Glomerular endothelial cell (primary cell): ENCODE results near the gene NTRK3. TPM values are rescaled to one million over a fixed set of nuclear protein-coding genes. Genes with fewer than 3 reads are reported as not detected.

ENCODE experiments used
- DNase-seq: peaks from one replicate; pipeline ENCODE4 v3.0.0-alpha.2; 2011; ENCODE audit warnings: low read depth, low spot score; ENCODE audit errors: extremely low read depth
- total RNA-seq: library from RNA; depleted of rRNA; stranded (reverse); fragments of >200 nt; gene quantifications from 2 replicates; pipeline ENCODE4 v1.2.3, GENCODE V29; 2015

Gene NTRK3
- total RNA-seq, 1 donor from 2014 or later, result 0.41 TPM

DNA sequence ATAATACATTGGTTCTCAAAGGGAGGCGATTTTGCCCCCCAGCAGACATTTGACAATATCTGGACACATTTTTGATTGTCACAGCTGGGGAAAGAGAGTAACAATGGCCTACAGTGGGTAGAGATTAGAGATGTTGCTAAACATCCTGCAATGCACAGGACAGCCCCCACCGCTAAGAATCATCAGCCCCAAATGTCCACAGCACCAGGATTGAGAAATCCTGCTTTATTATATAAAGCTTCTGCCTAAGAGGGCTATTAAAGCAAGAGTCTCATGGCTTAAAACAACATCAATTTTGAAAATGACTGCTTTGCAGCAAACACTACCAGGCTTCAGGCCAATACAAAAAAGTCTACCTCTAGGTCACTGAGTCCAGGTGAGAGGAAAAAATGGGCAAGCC, 68.2 kb downstream of the NTRK3 start:
- DNase-seq, result no peak

DNA sequence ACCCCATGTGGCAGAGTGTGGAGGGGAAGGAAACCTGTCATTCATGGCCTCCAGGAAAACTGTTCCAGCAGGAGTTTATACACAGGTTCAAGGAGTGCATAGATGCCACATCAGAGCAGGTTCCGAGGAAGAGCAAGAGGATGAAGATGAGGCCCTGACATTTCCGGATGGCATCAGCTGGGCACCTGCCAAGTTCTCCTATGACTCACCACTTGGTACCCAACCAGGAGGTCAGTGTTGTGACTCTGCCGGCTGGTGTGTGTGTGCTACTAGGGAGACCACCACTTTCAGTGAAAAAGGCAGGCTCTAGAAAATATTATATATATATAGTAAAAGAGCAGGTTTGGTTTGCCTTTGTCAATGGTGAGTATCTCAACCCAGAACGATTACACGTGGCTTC, 69.3 kb downstream of the NTRK3 start:
- DNase-seq, result no peak

DNA sequence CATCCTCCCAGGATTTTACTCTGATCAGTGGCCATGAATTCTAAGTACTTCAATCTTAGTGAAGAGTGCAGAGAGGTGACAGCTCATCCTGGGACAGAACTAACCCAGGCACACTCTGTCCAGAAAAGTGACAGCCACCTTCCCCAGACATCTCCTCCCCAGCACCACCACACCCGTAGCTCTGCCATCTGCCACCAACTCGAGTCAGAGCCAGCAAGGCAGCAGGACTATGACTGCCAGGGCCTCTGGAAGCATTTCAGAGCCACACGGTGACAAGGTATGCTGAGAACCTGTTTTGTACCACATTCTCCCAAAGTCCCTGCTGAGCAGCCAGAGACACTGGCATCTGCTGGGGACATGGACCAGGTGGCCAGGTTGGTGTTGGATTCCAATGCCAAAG, 71.0 kb downstream of the NTRK3 start:
- DNase-seq, result no peak

DNA sequence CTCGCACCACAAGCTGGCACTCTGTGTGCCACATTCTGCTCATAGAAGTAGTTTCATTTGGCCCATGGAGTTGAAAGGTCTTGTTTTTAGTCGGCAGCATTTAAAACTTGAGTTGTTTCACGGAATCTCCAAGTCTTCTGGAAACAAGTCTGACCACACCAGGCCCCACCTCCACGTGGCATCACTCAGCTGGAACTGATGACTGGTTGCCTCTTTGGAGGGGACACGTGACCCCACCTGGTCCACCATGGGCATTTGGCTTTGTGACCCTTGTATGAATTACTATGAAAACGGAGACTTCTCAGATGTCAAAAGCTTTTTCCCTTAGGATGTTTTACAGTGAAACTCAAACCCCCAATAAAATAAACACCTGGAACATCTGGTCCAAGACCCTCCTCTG, 74.9 kb downstream of the NTRK3 start:
- no peak for DNase-seq

DNA sequence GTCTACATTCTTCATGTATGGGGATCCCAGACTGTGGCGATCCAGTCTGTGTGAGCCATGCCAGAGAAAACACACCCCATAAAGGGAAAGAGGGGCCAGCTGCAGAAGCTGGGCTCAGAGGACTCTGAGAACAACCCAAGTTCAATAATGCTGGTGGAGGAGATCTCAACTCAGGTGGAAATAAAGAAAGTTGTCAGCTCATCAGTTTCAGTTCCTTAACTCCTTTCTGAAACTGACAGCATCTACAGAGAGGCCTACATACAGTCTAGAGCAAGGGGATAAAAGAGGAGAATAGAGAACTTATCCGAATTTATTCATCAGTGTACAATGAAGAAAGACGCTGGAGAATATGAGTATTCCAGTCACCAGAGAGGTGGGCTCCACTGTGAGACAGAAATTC, 77.0 kb downstream of the NTRK3 start:
- no peak for DNase-seq

DNA sequence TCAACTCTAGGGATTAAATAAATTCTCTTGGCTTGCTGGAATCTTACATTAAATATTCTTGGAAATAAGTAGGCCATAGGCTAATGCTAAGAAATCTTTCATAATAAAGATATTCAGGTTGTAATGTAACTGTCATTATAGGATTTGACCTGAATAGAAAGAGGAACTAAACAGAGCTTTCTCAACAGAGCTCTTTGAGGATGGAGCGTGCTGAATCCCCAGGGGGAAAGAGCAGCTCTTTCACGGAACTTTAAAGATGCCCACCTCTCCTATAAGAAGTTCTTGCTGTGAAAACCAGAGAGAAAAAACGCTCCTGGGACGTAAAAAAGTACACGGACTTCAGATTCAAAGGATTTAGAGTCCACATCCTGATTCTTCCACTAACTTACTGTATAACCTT, 77.9 kb downstream of the NTRK3 start:
- DNase-seq, result no peak

DNA sequence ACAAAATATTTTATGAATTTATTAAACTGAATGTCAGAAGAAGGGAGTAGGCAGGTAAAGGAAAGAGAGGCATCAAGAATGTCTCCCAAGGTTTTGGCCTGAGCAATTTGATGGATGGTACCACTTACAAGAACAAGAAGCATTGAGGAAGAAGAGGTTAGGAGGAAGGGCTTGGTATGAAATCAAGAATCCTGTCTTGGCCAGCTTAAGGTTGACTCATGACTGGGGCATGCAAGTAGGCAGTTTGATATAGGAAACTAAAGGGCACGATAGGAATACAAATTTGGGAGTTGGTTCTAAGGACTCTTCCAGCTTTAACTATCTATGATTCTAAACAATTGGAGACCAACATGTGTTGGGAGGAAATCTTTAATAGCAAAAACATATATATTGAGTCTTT, 79.1 kb downstream of the NTRK3 start:
- no peak for DNase-seq

DNA sequence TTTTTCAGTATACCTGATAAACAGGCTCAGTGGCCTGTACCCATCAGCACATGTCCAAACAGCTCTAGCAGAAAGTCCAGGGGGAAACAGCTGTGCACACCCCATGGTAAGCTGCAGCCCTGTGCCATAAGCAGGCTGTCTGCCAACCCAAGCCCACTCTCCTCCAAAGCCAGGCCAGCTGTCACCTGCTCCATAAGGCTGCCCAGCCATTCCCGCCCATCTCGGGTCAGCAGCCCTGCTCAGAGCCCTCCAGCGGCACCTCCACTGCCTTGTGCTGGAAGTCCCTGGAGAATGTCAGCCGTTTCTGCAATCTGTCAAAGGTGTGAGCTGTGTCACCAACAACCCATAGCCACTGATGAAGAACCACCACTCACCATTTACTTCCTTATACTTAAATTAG, 82.0 kb downstream of the NTRK3 start:
- no peak for DNase-seq

DNA sequence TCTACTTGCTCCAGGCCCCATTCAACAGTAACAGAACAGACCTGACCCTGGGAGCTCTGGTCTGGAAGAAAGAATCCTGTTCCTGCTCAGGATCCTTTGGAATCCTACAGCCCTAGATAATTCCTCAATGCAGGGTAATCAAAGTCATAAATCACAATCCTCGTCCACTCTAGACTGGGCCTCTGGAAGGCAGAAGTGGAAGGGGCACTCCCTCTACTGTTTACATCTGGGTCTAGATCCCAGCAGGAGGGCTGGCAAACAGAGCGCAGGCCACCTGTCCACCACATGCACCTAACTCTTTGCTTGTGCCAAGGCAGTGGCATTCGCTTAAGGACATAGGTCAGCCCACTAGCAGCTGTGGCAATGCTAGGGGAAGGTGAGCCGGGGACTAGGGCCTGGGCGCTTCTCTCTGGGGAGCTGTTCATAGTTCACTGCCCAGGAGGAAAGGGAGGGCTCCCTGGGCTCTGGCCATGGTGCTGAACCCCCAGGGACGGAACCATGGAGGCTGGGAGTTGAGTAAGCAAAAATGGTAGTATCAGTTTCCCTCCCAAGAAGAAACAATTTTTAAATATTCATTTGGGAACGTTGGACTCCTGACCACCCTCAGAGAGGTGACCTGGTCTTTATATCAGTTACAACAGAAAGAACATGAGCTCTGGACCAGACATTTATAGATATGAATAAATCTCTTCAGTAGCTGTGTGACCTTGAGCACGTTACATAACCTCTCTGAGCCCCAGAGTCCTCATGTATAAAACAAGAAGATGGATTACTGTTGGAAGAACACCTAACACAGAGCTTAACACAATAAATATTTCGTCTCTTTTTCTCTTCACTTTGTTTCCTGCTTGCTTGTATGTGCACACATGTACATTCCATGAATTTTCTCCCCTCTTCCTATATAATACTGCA, 90.2 kb downstream of the NTRK3 start:
- no peak for DNase-seq

DNA sequence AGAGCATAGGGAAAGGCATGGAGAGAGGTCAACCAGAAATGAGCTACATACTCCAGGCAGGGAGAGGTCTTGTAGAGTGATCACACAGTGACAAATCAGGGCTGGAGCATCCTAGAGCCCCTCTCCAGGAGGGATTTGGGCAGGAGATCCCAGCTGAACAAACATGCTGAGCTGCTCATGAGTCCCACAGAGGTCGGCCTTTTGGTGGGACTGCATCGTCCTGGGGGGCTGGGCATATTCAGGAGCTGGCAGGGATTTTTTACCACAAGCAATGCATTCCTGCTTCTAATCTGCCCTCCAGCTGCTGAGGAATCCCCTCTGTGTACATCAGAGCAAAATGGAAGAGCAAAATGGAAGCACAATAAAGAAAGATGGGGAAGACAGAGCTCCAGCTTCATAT, 94.9 kb downstream of the NTRK3 start:
- no peak for DNase-seq

DNA sequence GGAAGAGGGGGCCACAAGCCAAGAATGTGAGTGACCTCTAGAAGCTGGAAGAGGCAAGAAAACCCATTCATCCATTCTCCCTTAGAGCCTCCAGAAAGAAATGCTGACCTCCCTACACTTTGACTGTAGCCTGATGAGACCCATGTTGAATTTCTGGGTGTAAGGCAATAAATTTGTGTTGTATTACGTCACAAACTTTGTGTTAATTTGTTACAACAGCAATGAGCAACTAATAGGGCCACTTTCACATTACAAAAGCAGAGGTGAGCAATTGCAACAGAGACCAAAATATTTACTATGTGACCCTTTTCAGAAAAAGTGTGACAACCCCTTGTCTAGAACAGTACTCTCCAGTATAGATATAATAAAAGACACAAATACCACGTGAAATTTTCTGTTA, 101.2 kb downstream of the NTRK3 start:
- DNase-seq, result no peak

DNA sequence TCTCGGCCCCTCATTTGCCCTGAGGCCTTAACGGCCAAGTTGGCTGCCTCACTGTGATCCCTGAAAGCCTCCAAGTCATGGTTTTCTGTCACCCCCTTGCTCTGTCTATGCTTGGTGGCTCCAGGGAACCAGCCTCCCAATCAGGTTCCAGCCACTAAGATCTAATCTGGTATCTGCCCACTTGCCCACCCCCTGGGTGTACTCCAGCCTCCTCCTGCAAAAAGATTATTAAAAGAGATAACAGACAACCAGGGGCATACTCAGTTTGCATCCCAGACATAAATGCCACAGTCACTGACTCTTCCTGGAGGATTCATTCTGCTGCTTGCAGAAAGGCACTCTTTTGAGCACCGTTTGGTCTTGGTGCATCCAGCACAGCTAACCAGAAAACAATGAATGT, 103.9 kb downstream of the NTRK3 start:
- no peak for DNase-seq

DNA sequence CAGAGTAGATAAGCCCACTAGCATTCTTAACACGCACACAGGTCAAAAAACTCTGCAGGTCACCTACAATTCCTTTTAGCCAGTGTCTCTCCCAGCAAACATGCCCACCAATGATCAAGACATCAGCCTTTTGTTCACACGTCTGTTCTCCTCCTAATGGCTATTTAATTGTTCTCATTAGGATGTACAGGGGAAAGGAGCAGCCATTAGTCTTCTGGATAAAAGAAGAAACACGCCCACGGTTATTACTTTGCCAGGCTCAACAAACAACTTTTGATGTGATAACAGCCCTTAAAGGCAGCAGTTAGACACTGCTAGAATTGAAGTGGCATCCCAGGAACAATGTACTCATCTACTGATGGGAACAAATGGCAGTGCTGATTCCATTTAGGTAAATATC, 108.8 kb downstream of the NTRK3 start:
- no peak for DNase-seq

DNA sequence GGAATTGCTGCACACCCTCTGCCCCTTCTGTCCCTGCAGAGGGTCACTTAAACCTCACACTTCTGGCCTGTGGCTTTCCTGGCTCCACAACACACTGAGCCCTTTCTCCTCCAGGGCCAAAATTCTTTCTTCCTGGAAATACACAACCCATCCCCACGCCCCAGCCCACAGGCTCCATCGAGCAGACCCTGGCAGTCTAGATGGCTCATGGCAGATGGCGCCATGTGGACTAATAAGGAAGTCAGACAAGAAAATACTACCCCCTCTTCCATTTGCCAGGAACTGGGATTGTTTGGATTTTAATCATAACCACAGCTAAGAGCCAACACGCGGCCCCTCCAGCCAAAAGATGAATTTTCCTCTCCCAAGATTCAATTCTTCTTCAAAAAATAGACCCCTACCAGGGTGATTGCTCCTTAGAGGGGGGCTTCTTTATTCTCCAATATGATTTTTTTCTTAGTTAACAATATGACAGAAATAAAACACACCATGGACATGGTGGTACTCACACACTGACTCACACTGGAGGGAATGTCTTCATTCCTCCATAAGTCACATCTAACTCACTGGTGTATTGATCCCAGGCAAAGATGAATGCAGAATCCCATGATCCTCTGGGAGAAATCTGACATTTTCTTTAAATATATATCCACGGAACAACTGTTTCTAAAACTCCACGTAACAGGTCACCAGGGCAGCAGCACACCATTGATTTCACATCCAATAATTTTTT, 111.5 kb downstream of the NTRK3 start:
- DNase-seq, result no peak

DNA sequence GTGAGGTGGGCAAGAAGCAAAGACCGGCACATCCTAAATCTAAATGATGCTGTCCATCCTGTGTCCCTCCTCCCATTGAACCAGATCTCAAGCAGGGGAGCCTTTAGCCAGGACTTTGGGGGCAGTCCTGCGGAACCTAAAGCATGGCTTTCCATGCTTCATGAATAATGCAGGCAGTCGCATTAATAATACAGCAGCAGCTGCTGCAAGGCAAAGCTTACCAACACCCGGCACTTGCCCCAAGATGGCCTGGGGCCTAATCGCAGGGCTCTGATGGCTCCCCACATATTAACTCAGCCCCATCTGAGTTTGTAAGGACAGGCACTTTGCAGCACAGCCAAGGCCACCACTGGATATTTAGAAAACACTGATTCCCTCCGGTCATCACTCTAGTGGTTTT, 114.4 kb downstream of the NTRK3 start:
- no peak for DNase-seq

DNA sequence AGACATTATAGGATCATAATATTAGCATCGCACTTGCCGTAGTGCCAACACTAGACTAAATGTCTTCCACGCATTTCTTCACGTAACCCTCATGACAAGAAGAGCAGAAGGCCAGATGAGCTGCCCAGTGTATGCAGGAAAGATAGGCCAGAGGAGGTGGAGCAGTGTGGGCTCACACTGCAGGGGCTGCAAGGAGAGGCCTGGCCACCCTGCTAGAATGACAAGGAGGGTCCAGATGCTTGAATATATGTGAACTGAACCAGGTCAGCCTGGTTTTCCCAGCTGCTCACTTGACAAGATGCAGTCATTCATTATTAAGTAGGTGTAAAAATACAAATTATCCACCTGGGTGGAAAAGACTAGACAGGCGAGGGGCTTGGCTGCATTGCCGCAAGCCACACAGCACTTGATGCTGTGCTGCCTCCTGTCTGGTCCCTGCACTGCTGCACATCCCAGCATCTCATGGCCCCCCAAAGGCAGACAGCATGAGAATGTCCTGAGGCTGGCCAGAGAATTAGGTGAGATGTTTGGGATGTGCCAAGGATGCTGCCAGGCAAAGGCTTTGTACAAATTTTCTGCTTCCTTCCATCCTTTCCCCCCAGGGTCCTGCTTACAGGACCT, 115.2 kb downstream of the NTRK3 start:
- DNase-seq, result no peak

DNA sequence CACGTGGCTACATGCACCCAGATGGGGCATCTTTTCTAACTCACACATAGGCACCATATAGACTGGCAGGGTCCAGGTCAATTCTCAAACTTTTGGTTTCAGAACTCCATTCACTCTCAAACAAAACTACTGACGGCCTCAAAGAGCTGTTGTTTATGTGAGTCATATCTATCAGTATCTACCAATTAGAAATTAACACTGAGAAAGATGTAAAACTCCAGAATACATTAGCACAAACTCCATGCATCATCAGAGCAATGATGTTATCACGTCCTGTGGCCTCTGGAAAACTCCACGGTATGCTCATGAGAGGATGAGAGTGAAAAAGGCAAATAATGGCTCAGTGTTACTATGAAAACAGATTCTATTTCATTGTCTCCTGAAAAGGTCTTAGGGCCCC, 116.1 kb downstream of the NTRK3 start:
- DNase-seq, result no peak

DNA sequence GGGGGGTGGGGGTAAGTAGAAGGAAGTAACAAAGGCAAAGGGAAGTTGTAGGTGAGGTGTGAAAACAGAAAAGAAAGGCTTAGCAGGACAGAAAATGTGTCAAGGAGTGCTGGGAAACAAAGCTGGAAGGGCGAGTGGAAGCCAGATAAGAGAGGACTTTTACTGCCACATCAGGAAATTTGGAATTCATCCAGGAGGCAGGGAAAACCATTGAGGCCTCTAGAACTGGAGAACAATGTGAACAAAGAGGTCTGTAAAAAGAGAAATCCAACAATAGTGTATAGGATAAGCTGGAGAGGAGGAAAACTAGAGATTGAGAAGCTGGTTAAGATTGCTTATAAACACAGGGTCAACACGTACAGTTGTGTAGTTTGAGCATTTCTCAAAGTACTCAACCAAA, 116.6 kb downstream of the NTRK3 start:
- no peak for DNase-seq

DNA sequence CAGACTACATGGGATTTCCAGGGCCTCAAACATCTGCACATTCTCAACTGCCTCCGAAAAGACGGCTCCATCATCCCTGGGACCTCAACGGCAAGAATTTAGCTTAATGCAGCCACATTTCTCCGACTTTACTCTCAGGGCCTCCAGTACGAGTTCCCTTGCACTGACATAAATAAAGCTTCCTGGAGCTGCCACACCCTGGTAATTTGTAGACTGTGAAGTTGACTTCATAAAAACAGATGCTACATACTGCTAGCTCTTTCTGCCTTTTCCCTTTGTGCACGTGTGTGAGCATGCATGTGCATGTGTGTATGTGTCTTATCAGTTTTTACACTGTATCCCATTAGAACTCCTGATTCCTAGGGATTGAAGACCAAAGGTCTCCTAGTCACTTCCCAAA, 122.7 kb downstream of the NTRK3 start:
- no peak for DNase-seq

DNA sequence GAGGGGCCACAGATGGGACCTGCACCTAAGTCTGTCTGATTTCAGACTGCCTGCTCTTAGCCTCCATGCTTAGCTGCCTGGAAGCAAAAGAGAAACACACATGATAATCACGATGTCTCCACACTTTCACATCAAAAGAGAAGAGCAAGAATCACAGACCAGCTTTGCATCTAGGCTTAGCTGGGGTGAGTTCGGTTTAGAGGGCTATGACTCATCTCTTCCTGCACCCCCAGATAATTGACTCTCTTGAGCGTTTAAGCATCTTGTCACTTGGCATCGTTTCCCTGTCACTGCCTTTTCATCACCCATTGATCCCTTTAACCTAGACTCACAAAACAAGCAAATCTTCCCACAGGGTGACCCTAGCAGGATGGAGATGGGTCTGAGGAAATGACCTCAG, 124.0 kb downstream of the NTRK3 start:
- no peak for DNase-seq

DNA sequence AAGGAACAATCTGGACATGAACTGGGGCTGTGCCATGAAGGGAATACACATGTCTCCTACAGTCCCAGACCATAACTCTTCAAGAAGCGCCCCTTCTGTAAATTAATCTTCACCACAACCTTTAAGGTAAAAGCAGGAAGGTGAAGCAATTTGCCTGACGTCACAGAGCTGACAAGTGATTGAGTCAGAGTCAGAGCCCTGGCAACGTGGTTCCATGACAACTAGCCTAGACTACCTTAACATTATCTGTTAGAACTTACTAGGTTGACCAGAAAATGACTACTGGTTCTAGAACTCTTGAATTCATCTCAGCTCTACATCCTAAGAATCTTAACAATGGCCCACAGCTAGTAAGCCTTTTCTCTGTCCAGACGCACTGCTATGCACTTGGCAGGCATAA, 124.6 kb downstream of the NTRK3 start:
- no peak for DNase-seq

DNA sequence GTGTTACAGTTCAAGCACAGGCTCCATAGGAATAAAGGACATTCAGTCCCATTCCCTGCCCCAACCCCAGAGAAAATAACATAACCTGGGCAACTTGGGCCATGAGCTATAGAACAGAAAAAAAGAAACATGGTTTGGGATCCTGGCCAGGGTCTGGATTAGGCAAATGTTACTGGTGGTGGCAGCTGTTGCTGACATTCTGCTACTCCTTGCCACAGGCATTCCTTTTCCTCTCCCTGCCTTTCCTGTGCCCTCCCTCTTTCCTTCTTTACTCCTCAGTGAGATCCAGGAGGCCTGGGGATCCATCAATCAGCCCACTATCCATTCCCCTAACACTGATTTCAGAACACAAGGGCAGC, 129.1 kb downstream of the NTRK3 start:
- DNase-seq, result no peak
